ENCODE measurements around the gene PDZD8.

The PDZD8 gene

GRCh38 chr10:117284716-117285494, 90.3 kb downstream of the PDZD8 start:
- no peak for TF ChIP-seq BACH2 (CRISPR knock-in tag; IDR thresholded peaks at IDR 0.05; ENCODE audit: borderline replicate concordance)
- TF ChIP-seq TCF4 (CRISPR knock-in tag; IDR thresholded peaks at IDR 0.05; ENCODE audit: borderline replicate concordance): no peak
- TF ChIP-seq ZFP3 (CRISPR knock-in tag; IDR thresholded peaks at IDR 0.05): no peak
- no peak for TF ChIP-seq ZC3H10 (CRISPR knock-in tag; IDR thresholded peaks at IDR 0.05)
- no peak for TF ChIP-seq POU6F1 (CRISPR knock-in tag; IDR thresholded peaks at IDR 0.05; ENCODE audit: borderline replicate concordance, low read depth)
- TF ChIP-seq ZNF70 (CRISPR knock-in tag; IDR thresholded peaks at IDR 0.05): no peak
- no peak for TF ChIP-seq SNAI2 (CRISPR knock-in tag; IDR thresholded peaks at IDR 0.05)
- no peak for TF ChIP-seq PPARA (CRISPR knock-in tag; IDR thresholded peaks at IDR 0.05; ENCODE audit: borderline replicate concordance)
- TF ChIP-seq PATZ1 (CRISPR knock-in tag; IDR thresholded peaks at IDR 0.05; ENCODE audit: borderline replicate concordance): no peak
- TF ChIP-seq ISL1 (CRISPR knock-in tag; IDR thresholded peaks at IDR 0.05): no peak
- no peak for TF ChIP-seq OSR1 (CRISPR knock-in tag; IDR thresholded peaks at IDR 0.05)
- TF ChIP-seq ESRRG (CRISPR knock-in tag; IDR thresholded peaks at IDR 0.05): no peak
- TF ChIP-seq CSRNP3 (CRISPR knock-in tag; IDR thresholded peaks at IDR 0.05): no peak
- TF ChIP-seq, protein P1, sequence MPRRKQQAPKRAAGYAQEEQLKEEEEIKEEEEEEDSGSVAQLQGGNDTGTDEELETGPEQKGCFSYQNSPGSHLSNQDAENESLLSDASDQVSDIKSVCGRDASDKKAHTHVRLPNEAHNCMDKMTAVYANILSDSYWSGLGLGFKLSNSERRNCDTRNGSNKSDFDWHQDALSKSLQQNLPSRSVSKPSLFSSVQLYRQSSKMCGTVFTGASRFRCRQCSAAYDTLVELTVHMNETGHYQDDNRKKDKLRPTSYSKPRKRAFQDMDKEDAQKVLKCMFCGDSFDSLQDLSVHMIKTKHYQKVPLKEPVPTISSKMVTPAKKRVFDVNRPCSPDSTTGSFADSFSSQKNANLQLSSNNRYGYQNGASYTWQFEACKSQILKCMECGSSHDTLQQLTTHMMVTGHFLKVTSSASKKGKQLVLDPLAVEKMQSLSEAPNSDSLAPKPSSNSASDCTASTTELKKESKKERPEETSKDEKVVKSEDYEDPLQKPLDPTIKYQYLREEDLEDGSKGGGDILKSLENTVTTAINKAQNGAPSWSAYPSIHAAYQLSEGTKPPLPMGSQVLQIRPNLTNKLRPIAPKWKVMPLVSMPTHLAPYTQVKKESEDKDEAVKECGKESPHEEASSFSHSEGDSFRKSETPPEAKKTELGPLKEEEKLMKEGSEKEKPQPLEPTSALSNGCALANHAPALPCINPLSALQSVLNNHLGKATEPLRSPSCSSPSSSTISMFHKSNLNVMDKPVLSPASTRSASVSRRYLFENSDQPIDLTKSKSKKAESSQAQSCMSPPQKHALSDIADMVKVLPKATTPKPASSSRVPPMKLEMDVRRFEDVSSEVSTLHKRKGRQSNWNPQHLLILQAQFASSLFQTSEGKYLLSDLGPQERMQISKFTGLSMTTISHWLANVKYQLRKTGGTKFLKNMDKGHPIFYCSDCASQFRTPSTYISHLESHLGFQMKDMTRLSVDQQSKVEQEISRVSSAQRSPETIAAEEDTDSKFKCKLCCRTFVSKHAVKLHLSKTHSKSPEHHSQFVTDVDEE (CRISPR knock-in tag; IDR thresholded peaks at IDR 0.05): no peak
- TF ChIP-seq ZFP30 (CRISPR knock-in tag; IDR thresholded peaks at IDR 0.05): no peak
- no peak for TF ChIP-seq RARB (CRISPR knock-in tag; IDR thresholded peaks at IDR 0.05)
- no peak for TF ChIP-seq CSDC2 (CRISPR knock-in tag; IDR thresholded peaks at IDR 0.05)
- TF ChIP-seq TOX (CRISPR knock-in tag; IDR thresholded peaks at IDR 0.05; ENCODE audit: borderline replicate concordance): no peak
- no peak for ATAC-seq

- no peak for TF ChIP-seq OSR1 (CRISPR knock-in tag; IDR thresholded peaks at IDR 0.05)
- TF ChIP-seq ARNTL (CRISPR knock-in tag; IDR thresholded peaks at IDR 0.05; ENCODE audit: borderline replicate concordance, low read depth): no peak
- TF ChIP-seq SNAI2 (CRISPR knock-in tag; IDR thresholded peaks at IDR 0.05): no peak
- no peak for TF ChIP-seq ZFP3 (CRISPR knock-in tag; IDR thresholded peaks at IDR 0.05)
- TF ChIP-seq, protein P1 (CRISPR knock-in tag; IDR thresholded peaks at IDR 0.05): no peak
- no peak for TF ChIP-seq CREB5 (CRISPR knock-in tag; IDR thresholded peaks at IDR 0.05; ENCODE audit: low read depth)
- no peak for TF ChIP-seq CSRNP3 (CRISPR knock-in tag; IDR thresholded peaks at IDR 0.05)
- TF ChIP-seq TCF4 (CRISPR knock-in tag; IDR thresholded peaks at IDR 0.05; ENCODE audit: borderline replicate concordance): no peak
- no peak for TF ChIP-seq TOX (CRISPR knock-in tag; IDR thresholded peaks at IDR 0.05; ENCODE audit: borderline replicate concordance)
- no peak for ATAC-seq
Measured at GRCh38 chr10:117277675-117278074, 97.6 kb downstream of the PDZD8 start.
